Cardiac muscle cell (in vitro differentiated cells and primary cell): ENCODE results near the gene ECEL1. TPM values are rescaled to one million over a fixed set of nuclear protein-coding genes. Genes with fewer than 3 reads are reported as not detected.
"Not testable (repeated sequence)": the region's sequence is repeated elsewhere in the genome, so short reads cannot be mapped to it uniquely, and the experiment has no call there.

ENCODE experiments used
- DNase-seq, 2 donors: peaks; one replicate each; pipeline versions ENCODE4 v3.0.0 to v3.0.0-alpha.2; 2010 to 2017; ENCODE audit warnings: low read depth in 1 of 2, low spot score in 1 of 2
- H3K27ac ChIP-seq: fragments of 200-600 bp; sonication (generic); 2 replicates; pipeline ENCODE4 v1.5.1; 2016
- H3K27me3 ChIP-seq: fragments of 200-600 bp; sonication (generic); 2 replicates; pipeline ENCODE4 v1.6.0; 2016; ENCODE audit warnings: control low read depth
- H3K36me3 ChIP-seq: fragments of 200-600 bp; sonication (generic); 2 replicates; pipeline ENCODE4 v1.5.1; 2016; ENCODE audit warnings: control low read depth
- H3K4me1 ChIP-seq: fragments of 200-600 bp; sonication (generic); 2 replicates; pipeline ENCODE4 v1.8.1; 2017; ENCODE audit warnings: low read depth, mild to moderate bottlenecking, mixed run types
- H3K4me3 ChIP-seq: fragments of 200-600 bp; sonication (generic); 2 replicates; pipeline ENCODE4 v1.5.1; 2016; ENCODE audit warnings: mild to moderate bottlenecking
- H3K9me3 ChIP-seq: fragments of 200-600 bp; sonication (generic); 2 replicates; pipeline ENCODE4 v1.5.1; 2017; ENCODE audit warnings: low read depth, mild to moderate bottlenecking, control low read depth
- polyA plus RNA-seq: library from polyadenylated mRNA; unstranded; fragments of >200 nt; fragmentation: Nextera tagmentation; extraction: Ambion mirVana; gene quantifications from 2 replicates; pipeline ENCODE4 v1.2.1, GENCODE V29; 2016
- total RNA-seq: library from RNA; depleted of rRNA; stranded (reverse); fragments of >200 nt; gene quantifications from 2 replicates; pipeline ENCODE4 v1.2.3, GENCODE V29; 2016
- TF ChIP-seq, protein P1 (sequence below): IDR thresholded peaks from 2 replicates; pipeline ENCODE4 v1.5.1; 2012; ENCODE audit warnings: low read depth, mild to moderate bottlenecking, low read length

ECEL1 gene
- total and polyA plus RNA-seq, 2 experiments from 2014 or later, result 0.70 to 2.3 TPM

- Histone ChIP-seq H3K27ac (no peak overlapping the region), H3K27me3 (no peaks in the 10 kb centered on the region), H3K4me3 (no peak overlapping the region), H3K9me3 (no peaks in the 10 kb centered on the region), H3K36me3 (no peaks in the 10 kb centered on the region), H3K4me1 (no peaks in the 10 kb centered on the region)
- TF ChIP-seq, protein P1, sequence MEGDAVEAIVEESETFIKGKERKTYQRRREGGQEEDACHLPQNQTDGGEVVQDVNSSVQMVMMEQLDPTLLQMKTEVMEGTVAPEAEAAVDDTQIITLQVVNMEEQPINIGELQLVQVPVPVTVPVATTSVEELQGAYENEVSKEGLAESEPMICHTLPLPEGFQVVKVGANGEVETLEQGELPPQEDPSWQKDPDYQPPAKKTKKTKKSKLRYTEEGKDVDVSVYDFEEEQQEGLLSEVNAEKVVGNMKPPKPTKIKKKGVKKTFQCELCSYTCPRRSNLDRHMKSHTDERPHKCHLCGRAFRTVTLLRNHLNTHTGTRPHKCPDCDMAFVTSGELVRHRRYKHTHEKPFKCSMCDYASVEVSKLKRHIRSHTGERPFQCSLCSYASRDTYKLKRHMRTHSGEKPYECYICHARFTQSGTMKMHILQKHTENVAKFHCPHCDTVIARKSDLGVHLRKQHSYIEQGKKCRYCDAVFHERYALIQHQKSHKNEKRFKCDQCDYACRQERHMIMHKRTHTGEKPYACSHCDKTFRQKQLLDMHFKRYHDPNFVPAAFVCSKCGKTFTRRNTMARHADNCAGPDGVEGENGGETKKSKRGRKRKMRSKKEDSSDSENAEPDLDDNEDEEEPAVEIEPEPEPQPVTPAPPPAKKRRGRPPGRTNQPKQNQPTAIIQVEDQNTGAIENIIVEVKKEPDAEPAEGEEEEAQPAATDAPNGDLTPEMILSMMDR, result no peak
- DNase-seq, result no peak
Observed at GRCh38 chr2:232447638-232448303, 39.9 kb downstream of the ECEL1 start.

- no peak for DNase-seq
- Histone ChIP-seq H3K4me3 (no peak overlapping the region), H3K36me3 (no peaks in the 10 kb centered on the region), H3K9me3 (no peaks in the 10 kb centered on the region), H3K27ac (no peak overlapping the region), H3K4me1 (no peaks in the 10 kb centered on the region), H3K27me3 (no peaks in the 10 kb centered on the region)
- TF ChIP-seq, protein P1, result no peak
Observed at GRCh38 chr2:232447091-232447620, 40.5 kb downstream of the ECEL1 start.

GRCh38 chr2:232446266-232446777 is 41.3 kb downstream of the ECEL1 start:
- not testable (repeated sequence) for H3K27me3 ChIP-seq, H3K27ac ChIP-seq, H3K36me3 ChIP-seq, H3K4me1 ChIP-seq, H3K4me3 ChIP-seq, H3K9me3 ChIP-seq
- peak in 1 of 2 donors; percentile 18 for DNase-seq
- TF ChIP-seq, protein P1, result peak; percentile 41

- H3K4me1 ChIP-seq, DNase-seq: not testable (repeated sequence)
Observed at GRCh38 chr2:232445149-232445885, 42.3 kb downstream of the ECEL1 start.

DNA sequence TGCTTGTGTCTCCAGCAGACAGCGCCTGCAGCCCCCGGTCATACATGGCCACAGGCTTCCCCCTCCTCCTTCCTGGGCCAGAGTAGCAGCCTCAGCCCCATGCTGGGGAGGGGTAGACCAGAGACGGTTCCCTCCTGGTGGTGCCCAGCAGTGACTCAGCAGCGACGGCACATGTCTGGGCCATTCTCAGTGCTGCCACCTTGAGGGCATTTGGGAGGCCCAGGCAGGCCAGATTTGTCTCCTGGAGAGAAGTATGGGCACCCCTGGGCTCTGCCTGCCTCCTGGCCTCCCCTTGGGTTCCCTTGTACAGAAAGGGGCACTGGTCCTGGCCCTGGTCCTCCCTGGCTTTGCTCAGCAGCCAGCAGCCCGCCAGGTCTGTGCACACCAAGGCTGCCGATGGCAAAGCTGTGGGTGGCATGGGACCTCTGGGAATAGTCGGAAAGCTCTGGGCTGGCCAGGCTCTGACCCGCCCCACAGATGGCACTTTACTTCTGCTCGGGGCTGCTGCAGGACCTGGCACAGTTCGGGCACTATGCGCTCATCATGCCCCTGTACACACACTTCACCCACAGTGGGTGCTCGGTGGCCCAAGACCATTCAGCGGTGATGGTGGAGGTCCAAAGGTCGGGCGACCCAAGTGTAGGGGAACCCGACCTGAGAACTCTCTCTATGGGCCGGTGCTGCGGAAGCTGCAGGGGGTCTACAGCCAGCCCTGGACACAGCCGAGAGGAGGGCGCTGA is 43.1 kb downstream of the ECEL1 start:
- Histone ChIP-seq H3K27me3 (no peaks in the 10 kb centered on the region), H3K36me3 (no peaks in the 10 kb centered on the region), H3K4me3 (no peak overlapping the region), H3K4me1 (no peaks in the 10 kb centered on the region), H3K9me3 (no peaks in the 10 kb centered on the region), H3K27ac (no peak overlapping the region)
- TF ChIP-seq, protein P1, result peak; percentile 69
- DNase-seq, result peak; percentile 39 to 61

More at GRCh38 chr2:232445149-232445885, 42.3 kb downstream of the ECEL1 start:
- H3K27me3 ChIP-seq, H3K4me3 ChIP-seq, H3K36me3 ChIP-seq, H3K9me3 ChIP-seq, H3K27ac ChIP-seq: not testable (repeated sequence)

GRCh38 chr2:232443669-232444408 is 43.8 kb downstream of the ECEL1 start:
- H3K4me3 ChIP-seq, H3K27me3 ChIP-seq, H3K27ac ChIP-seq, H3K9me3 ChIP-seq, H3K36me3 ChIP-seq, DNase-seq, H3K4me1 ChIP-seq: not testable (repeated sequence)

DNA sequence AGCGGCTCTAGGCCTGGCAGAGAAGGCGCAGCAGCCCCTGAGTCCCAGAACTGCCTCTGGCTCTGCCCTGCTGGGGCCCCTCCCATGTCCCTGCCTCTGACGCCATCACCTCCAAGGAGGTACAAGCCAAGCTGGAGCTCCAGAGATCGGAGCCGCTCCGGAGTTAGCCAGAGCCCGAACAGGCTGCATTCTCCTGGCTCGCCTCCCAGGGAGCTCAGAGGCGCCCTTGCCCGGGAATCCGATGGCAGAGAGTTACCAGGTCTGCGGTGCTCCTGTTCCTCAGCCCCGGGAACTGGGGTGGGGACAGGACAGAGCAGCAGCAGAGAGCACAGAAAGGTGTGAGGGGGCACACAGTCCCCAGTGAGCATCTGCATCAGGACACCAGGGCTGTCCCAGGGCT is 44.6 kb downstream of the ECEL1 start:
- not testable (repeated sequence) for H3K27me3 ChIP-seq, H3K4me3 ChIP-seq, H3K4me1 ChIP-seq, H3K9me3 ChIP-seq, H3K27ac ChIP-seq, DNase-seq, H3K36me3 ChIP-seq

- not testable (repeated sequence) for H3K4me1 ChIP-seq, H3K36me3 ChIP-seq, H3K9me3 ChIP-seq, DNase-seq, H3K27ac ChIP-seq, H3K4me3 ChIP-seq, H3K27me3 ChIP-seq
Observed at GRCh38 chr2:232442431-232442830, 45.2 kb downstream of the ECEL1 start.

GRCh38 chr2:232441922-232442321 is 45.7 kb downstream of the ECEL1 start:
- not testable (repeated sequence) for H3K27me3 ChIP-seq, H3K27ac ChIP-seq, DNase-seq

More at GRCh38 chr2:232441922-232442321, 45.7 kb downstream of the ECEL1 start:
- not testable (repeated sequence) for H3K36me3 ChIP-seq, H3K4me3 ChIP-seq, H3K4me1 ChIP-seq, H3K9me3 ChIP-seq
